HEK293 (cell line): Measurements from ENCODE around the gene LPXN.

ENCODE experiments used
- BCL11B ChIP-seq: fragments of 450-650 bp; formaldehyde crosslinking; IDR thresholded peaks from 2 replicates; pipeline ENCODE4 v1.5.1; 2016; ENCODE audit warnings: low read depth, missing biosample characterization, missing genetic modification characterization
- MEIS1 ChIP-seq: sonication (generic); formaldehyde crosslinking; IDR thresholded peaks from 2 replicates; pipeline ENCODE4 v1.8.1; 2022; ENCODE audit warnings: missing genetic modification reagents, mild to moderate bottlenecking, borderline replicate concordance
- MZF1 ChIP-seq: fragments of 450-650 bp; formaldehyde crosslinking; IDR thresholded peaks from 2 replicates; pipeline ENCODE4 v1.5.1; 2017; ENCODE audit warnings: missing biosample characterization, missing genetic modification characterization, borderline replicate concordance
- PRDM6 ChIP-seq: fragments of 450-650 bp; formaldehyde crosslinking; IDR thresholded peaks from 2 replicates; pipeline ENCODE4 v1.5.1; 2017; ENCODE audit warnings: missing biosample characterization, missing genetic modification characterization
- REST ChIP-seq: fragments of 450-650 bp; formaldehyde crosslinking; IDR thresholded peaks from 2 replicates; pipeline ENCODE4 v1.5.1; 2016; ENCODE audit warnings: missing biosample characterization, missing genetic modification characterization
- SP2 ChIP-seq: fragments of 450-650 bp; formaldehyde crosslinking; IDR thresholded peaks from 2 replicates; pipeline ENCODE4 v1.5.1; 2016; ENCODE audit warnings: missing biosample characterization, missing genetic modification characterization
- YY1 ChIP-seq: fragments of 450-650 bp; formaldehyde crosslinking; IDR thresholded peaks from 2 replicates; pipeline ENCODE4 v1.5.1; 2018; ENCODE audit warnings: missing biosample characterization, missing genetic modification characterization
- ZBTB20 ChIP-seq: fragments of 450-650 bp; formaldehyde crosslinking; IDR thresholded peaks from 2 replicates; pipeline ENCODE4 v1.5.1; 2016; ENCODE audit warnings: missing biosample characterization, missing genetic modification characterization
- ZBTB49 ChIP-seq: fragments of 450-650 bp; formaldehyde crosslinking; IDR thresholded peaks from 2 replicates; pipeline ENCODE4 v1.5.1; 2016; ENCODE audit warnings: missing biosample characterization, missing genetic modification characterization, low read depth
- ZEB2 ChIP-seq: fragments of 450-650 bp; formaldehyde crosslinking; IDR thresholded peaks from 2 replicates; pipeline ENCODE4 v1.5.1; 2016; ENCODE audit warnings: missing biosample characterization, missing genetic modification characterization
- ZFP3 ChIP-seq: fragments of 450-650 bp; formaldehyde crosslinking; IDR thresholded peaks from 2 replicates; pipeline ENCODE4 v1.5.1; 2016; ENCODE audit warnings: low read depth, missing biosample characterization, missing genetic modification characterization
- ZNF169 ChIP-seq: fragments of 450-650 bp; formaldehyde crosslinking; IDR thresholded peaks from 2 replicates; pipeline ENCODE4 v1.5.1; 2016; ENCODE audit warnings: missing biosample characterization, missing genetic modification characterization
- ZNF221 ChIP-seq: fragments of 450-650 bp; formaldehyde crosslinking; IDR thresholded peaks from 2 replicates; pipeline ENCODE4 v1.5.1; 2017; ENCODE audit warnings: missing biosample characterization, missing genetic modification characterization, borderline replicate concordance
- ZNF292 ChIP-seq: fragments of 450-650 bp; formaldehyde crosslinking; IDR thresholded peaks from 2 replicates; pipeline ENCODE4 v1.5.1; 2016; ENCODE audit warnings: low read depth, missing biosample characterization, missing genetic modification characterization, borderline replicate concordance
- ZNF335 ChIP-seq: fragments of 450-650 bp; formaldehyde crosslinking; conservative IDR thresholded peaks from 2 replicates; pipeline ENCODE4 v1.5.1; 2016; ENCODE audit warnings: missing biosample characterization, missing genetic modification characterization
- ZNF341 ChIP-seq: fragments of 450-650 bp; formaldehyde crosslinking; IDR thresholded peaks from 2 replicates; pipeline ENCODE4; 2016; ENCODE audit warnings: low read depth, missing biosample characterization, missing genetic modification characterization
- ZNF404 ChIP-seq: fragments of 450-650 bp; formaldehyde crosslinking; IDR thresholded peaks from 2 replicates; pipeline ENCODE4 v1.5.1; 2017; ENCODE audit warnings: missing biosample characterization, missing genetic modification characterization
- ZNF423 ChIP-seq: fragments of 450-650 bp; formaldehyde crosslinking; IDR thresholded peaks from 2 replicates; pipeline ENCODE4 v1.5.1; 2016; ENCODE audit warnings: missing biosample characterization, missing genetic modification characterization
- ZNF518A ChIP-seq: fragments of 450-650 bp; formaldehyde crosslinking; conservative IDR thresholded peaks from 2 replicates; pipeline ENCODE4 v1.5.1; 2016; ENCODE audit warnings: low read depth, missing biosample characterization, missing genetic modification characterization
- ZNF623 ChIP-seq: fragments of 450-650 bp; formaldehyde crosslinking; IDR thresholded peaks from 2 replicates; pipeline ENCODE4 v1.5.1; 2016; ENCODE audit warnings: missing biosample characterization, missing genetic modification characterization
- ZNF624 ChIP-seq: fragments of 450-650 bp; formaldehyde crosslinking; IDR thresholded peaks from 2 replicates; pipeline ENCODE4 v1.5.1; 2017; ENCODE audit warnings: missing biosample characterization, missing genetic modification characterization
- ZNF629 ChIP-seq: fragments of 450-650 bp; formaldehyde crosslinking; IDR thresholded peaks from 2 replicates; pipeline ENCODE4 v1.5.1; 2017; ENCODE audit warnings: missing biosample characterization, missing genetic modification characterization
- ZNF76 ChIP-seq: fragments of 450-650 bp; formaldehyde crosslinking; IDR thresholded peaks from 2 replicates; pipeline ENCODE4; 2016; ENCODE audit warnings: low read depth, missing biosample characterization, missing genetic modification characterization, borderline replicate concordance
- ZNF776 ChIP-seq: fragments of 450-650 bp; formaldehyde crosslinking; IDR thresholded peaks from 2 replicates; pipeline ENCODE4 v1.5.0; 2017; ENCODE audit warnings: missing biosample characterization, missing genetic modification characterization, borderline replicate concordance
- ZXDB ChIP-seq: fragments of 450-650 bp; formaldehyde crosslinking; IDR thresholded peaks from 2 replicates; pipeline ENCODE4 v1.5.1; 2016; ENCODE audit warnings: missing biosample characterization, missing genetic modification characterization

Gene LPXN

GRCh38 chr11:58578136-58578634, 2.5 kb upstream of the LPXN start (continued):
- TF ChIP-seq ZBTB49 (tag by site-specific recombination): no peak
- TF ChIP-seq ZEB2 (tag by site-specific recombination): peak; percentile 16
- peak; percentile 88 for TF ChIP-seq ZNF335
- TF ChIP-seq ZNF624 (tag by site-specific recombination): no peak
- TF ChIP-seq ZBTB20 (tag by site-specific recombination): no peak
- TF ChIP-seq PRDM6 (tag by site-specific recombination): peak; percentile 83
- TF ChIP-seq ZNF221 (tag by site-specific recombination): no peak
- TF ChIP-seq ZNF518A: peak; percentile 93
- TF ChIP-seq ZFP3: no peak
- TF ChIP-seq REST: no peak
- TF ChIP-seq ZNF423 (tag by site-specific recombination): no peak
- TF ChIP-seq ZXDB (tag by site-specific recombination): no peak
- no peak for TF ChIP-seq ZNF292 (tag by site-specific recombination)
- no peak for TF ChIP-seq ZNF623 (tag by site-specific recombination)
- TF ChIP-seq ZNF169 (tag by site-specific recombination): no peak
- peak; percentile 60; the same call in 1 of the 2 replicates for TF ChIP-seq YY1 (tag by site-specific recombination)
- no peak for TF ChIP-seq ZNF776
- no peak for TF ChIP-seq ZNF404 (tag by site-specific recombination)
- TF ChIP-seq ZNF76 (tag by site-specific recombination): peak; percentile 97
- no peak for TF ChIP-seq MEIS1 (CRISPR knock-in tag)
- no peak for TF ChIP-seq BCL11B (tag by site-specific recombination)
- TF ChIP-seq MZF1: no peak
- peak; percentile 89 for TF ChIP-seq SP2
- peak; percentile 78 for TF ChIP-seq ZNF629 (tag by site-specific recombination)
- TF ChIP-seq ZNF341 (tag by site-specific recombination): no peak
